ENCODE data around the gene PAQR6.

Gene PAQR6

DNA sequence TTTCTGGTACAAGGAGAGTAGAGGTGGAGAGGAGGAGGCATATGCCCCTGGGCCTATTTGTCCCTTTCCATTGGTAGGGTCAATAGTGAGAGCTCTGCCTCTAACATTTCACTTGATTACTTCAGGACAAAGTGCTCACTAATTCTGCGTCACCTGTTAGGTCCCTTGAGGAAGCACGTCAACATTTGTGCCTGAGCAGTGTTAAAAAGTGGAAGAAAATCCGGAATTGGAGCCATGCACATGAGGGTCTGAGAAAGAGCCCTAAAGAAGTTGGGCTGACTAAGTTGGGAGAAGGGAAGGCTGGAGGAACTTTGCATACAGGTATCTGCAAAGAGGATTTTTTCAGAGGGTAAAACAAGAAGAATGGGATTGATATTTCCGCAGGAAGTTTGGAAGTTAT is 52.0 kb downstream of the PAQR6 start:
- DNase-seq (ENCODE audit: low read depth): no peak

DNA sequence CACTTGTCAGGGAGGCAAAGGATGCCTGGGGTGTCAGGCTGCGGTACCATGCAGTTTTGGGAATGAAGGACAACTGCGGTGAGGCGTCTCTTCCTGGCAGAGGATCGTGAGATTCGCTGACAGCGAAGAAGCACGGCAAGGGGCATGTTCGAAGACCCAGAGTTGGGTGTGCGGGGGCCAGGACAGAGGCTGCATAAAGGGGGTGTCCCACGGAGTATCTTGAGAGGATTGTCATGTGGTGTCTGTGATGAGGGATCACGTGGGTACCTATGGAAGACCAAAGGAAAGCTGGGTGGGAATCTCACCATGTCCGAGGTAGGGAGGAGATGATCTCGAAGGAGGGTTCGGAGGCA is 53.6 kb downstream of the PAQR6 start:
- DNase-seq (ENCODE audit: low read depth): no peak

DNA sequence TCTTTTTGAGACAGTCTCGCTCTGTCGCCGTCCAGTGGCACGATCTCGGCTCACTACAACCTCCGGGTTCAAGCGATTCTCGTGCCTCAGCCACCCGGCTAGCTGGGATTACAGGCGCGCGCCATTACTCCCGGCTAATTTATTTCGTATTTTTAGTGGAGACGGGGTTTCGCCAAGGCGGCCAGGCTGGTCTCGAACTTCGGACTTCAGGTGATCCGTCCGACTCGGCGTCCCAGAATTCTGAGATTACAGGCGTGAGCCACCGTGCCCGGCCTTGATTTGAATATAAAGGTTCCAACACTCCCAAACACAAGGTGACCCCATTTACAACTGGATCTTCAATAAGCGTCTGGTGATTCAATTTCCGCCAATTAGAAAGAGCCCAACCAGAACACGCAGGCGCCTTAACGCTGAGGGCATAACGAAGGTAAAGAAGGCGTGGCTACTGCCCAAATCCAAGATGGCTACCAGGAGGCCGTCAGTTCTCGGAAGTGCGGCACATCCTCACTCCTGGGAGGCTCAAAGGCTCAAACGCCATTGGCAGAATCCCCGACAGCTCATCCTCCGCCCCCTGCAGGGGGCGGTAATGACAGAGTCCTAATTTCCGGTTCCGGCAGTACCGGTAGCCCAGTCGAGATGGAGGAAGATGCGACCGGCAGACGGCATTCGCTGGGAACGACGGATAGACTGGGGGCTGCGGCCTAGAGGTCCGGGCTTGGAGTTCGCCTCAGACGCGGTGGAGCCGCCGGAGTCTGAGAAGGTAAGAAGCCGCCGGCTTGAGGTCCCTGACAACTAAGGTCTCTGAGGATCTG is 54.2 kb downstream of the PAQR6 start, which contains the start of gene SLC25A44:
Gene SLC25A44, plus strand, starts transcription at position 617 of the 812 bp plus-strand sequence. CDS start 5,744 bp downstream, outside the sequence.
- peak; percentile 99 for DNase-seq (ENCODE audit: low read depth)
